HepG2 (cell line): ENCODE measurements around the gene BCAS4. TPM values are rescaled to one million over a fixed set of nuclear protein-coding genes. Genes with fewer than 3 reads are reported as not detected.

ENCODE experiments used
- ATAC-seq: fragments of 200-7000 bp; cut with Tn5 transposase; 3 replicates; pipeline ENCODE4 v1.9.1; 2020; ENCODE audit warnings: mild to moderate bottlenecking, moderate library complexity
- BruUV-seq: library from RNA; stranded (reverse); fragments of 400-500 nt; replicated peaks from 2 replicates; lab custom pipeline; 2021; lab: Mats Ljungman, UMichigan
- CTCF ChIA-PET: fragments of 300-600 bp; formaldehyde crosslinking; extraction: SDS; loops from one replicate; lab custom pipeline; 2021; ENCODE audit warnings: low total read pairs, inconsistent platforms, low intra/inter-chr PET ratio; lab: Yijun Ruan, JAX
- POLR2A ChIA-PET: fragments of 350-600 bp; sonication (Branson Sonifier 250); formaldehyde crosslinking; loops from one replicate; lab custom pipeline; 2020; ENCODE audit warnings: antibody characterized with exemption, inconsistent platforms; lab: Yijun Ruan, JAX
- DNase-seq: peaks from one replicate; pipeline ENCODE4 v3.0.0-alpha.2; 2015; ENCODE audit warnings: low spot score
- FAIRE-seq: peaks from 3 replicates; lab custom pipeline; 2011; peaks lifted over from hg19 to GRCh38; lab: Jason Lieb, UNC
- H2AFZ ChIP-seq: one replicate; pipeline ENCODE4 v1.6.1; 2011; ENCODE audit warnings: low read length, inconsistent platforms
- H3K27ac ChIP-seq: fragments of 300-600 bp; 3 replicates; pipeline ENCODE4 v1.8.0; 2011; ENCODE audit warnings: mixed run types, mild to moderate bottlenecking, mixed read lengths, low read length, inconsistent platforms; ENCODE audit not compliant: insufficient read depth; ENCODE audit errors: extremely low read length
- H3K27me3 ChIP-seq, 2 experiments: fragments of 200-600 bp in 1 of 2; 2 replicates in 1 of 2; 3 replicates in 1 of 2; pipeline versions ENCODE4 v1.6.0 to v1.8.0; 2011; ENCODE audit warnings: low read length in 2 of 2, mild to moderate bottlenecking in 2 of 2, moderate library complexity in 2 of 2, inconsistent platforms in 1 of 2; ENCODE audit not compliant: insufficient read depth in 2 of 2, control insufficient read depth in 1 of 2
- H3K36me3 ChIP-seq, 2 experiments: fragments of 200-600 bp in 1 of 2; replicated peaks in 1 of 2; 2 replicates in 1 of 2; 3 replicates in 1 of 2; pipeline versions ENCODE4 v1.5.1 to v1.8.0; 2011; ENCODE audit warnings: low read length in 2 of 2, inconsistent platforms in 1 of 2; ENCODE audit not compliant: insufficient read depth in 2 of 2, control insufficient read depth in 1 of 2
- H3K4me1 ChIP-seq: 2 replicates; pipeline ENCODE4 v1.5.1; 2012; ENCODE audit warnings: low read length, inconsistent platforms; ENCODE audit not compliant: insufficient read depth
- H3K4me2 ChIP-seq: 2 replicates; pipeline ENCODE4 v1.6.0; 2011; ENCODE audit warnings: low read depth, low read length, inconsistent platforms
- H3K4me3 ChIP-seq, 3 experiments: fragments of 200-600 bp in 1 of 3; sonication (generic), shearing (Covaris generic) in 1 of 3; replicated peaks in 1 of 3; 2 replicates each; pipeline ENCODE4 v1.5.1; 2011 to 2016; ENCODE audit warnings: low read length in 3 of 3, inconsistent platforms in 2 of 3, low read depth in 2 of 3, mild to moderate bottlenecking in 2 of 3, control low read depth in 1 of 3, mixed read lengths in 1 of 3; ENCODE audit not compliant: insufficient read depth in 1 of 3
- H3K79me2 ChIP-seq: one replicate; pipeline ENCODE4 v1.6.1; 2011; ENCODE audit warnings: low read length, inconsistent platforms; ENCODE audit not compliant: insufficient read depth
- H3K9ac ChIP-seq: 2 replicates; pipeline ENCODE4 v1.6.0; 2011; ENCODE audit warnings: mild to moderate bottlenecking, low read depth, low read length, inconsistent platforms; ENCODE audit not compliant: insufficient read depth
- H3K9me3 ChIP-seq: 2 replicates; pipeline ENCODE4 v1.5.1; 2012; ENCODE audit warnings: mild to moderate bottlenecking, low read length
- H4K20me1 ChIP-seq: 2 replicates; pipeline ENCODE4 v1.6.0; 2011; ENCODE audit warnings: inconsistent platforms, mild to moderate bottlenecking, low read length, moderate library complexity; ENCODE audit not compliant: insufficient read depth
- ELF3 ChIP-seq: IDR thresholded peaks from 2 replicates; pipeline ENCODE4 v1.6.1; 2016; ENCODE audit warnings: missing genetic modification reagents, missing compliant biosample characterization
- GMEB2 ChIP-seq: IDR thresholded peaks from 2 replicates; pipeline ENCODE4 v1.6.1; 2016; ENCODE audit warnings: missing biosample characterization, missing genetic modification reagents, low read depth
- MBD4 ChIP-seq: IDR thresholded peaks from 2 replicates; pipeline ENCODE4 v1.6.1; 2012; ENCODE audit warnings: low read length, inconsistent platforms, borderline replicate concordance
- MED13 ChIP-seq: sonication (generic); formaldehyde crosslinking; IDR thresholded peaks from 2 replicates; pipeline ENCODE4 v1.5.0; 2020; ENCODE audit warnings: missing genetic modification reagents
- SNRNP70 ChIP-seq: fragments of 200-400 bp; formaldehyde crosslinking; IDR thresholded peaks from 2 replicates; pipeline ENCODE4 v1.6.1; 2017; ENCODE audit warnings: mild to moderate bottlenecking, low read depth, low read length, moderate library complexity
- ZNF225 ChIP-seq: sonication (generic); formaldehyde crosslinking; IDR thresholded peaks from 2 replicates; pipeline ENCODE4 v1.4.0; 2020; ENCODE audit warnings: mild to moderate bottlenecking, missing genetic modification reagents
- ZNF260 ChIP-seq: sonication (generic); formaldehyde crosslinking; IDR thresholded peaks from 2 replicates; pipeline ENCODE4 v1.4.0; 2020; ENCODE audit warnings: missing genetic modification reagents, low read depth, mild to moderate bottlenecking, borderline replicate concordance
- ZNF792 ChIP-seq: IDR thresholded peaks from 2 replicates; pipeline ENCODE4 v1.6.1; 2016
- WGBS: methylation state at CpG from one replicate; pipeline ENCODE4 v1.1.6; 2017; ENCODE audit warnings: low lambda C conversion rate; 5-methylcytosine and 5-hydroxymethylcytosine counted together
- in situ Hi-C: cut with HindIII; loops from 2 replicates; pipeline ENCODE4 v1.10.0; 2017; ENCODE audit warnings: low pct_unique_long_range_greater_than_20kb; ENCODE audit not compliant: extremely low pct_ligation_motif_present
- intact Hi-C: fragments of 100-400 bp; cut with micrococcal nuclease; formaldehyde crosslinking; loops from one replicate; pipeline ENCODE4 v1.10.0; 2022; ENCODE audit not compliant: unreplicated experiment
- polyA plus RNA-seq, 8 experiments: library from polyadenylated mRNA; depleted of rRNA in 3 of 8; stranded (reverse) in 7 of 8; unstranded in 1 of 8; fragments of >200 nt; fragmentation: Illumina TruSeq in 4 of 8; extraction: Trizol in 4 of 8; gene quantifications; 2 replicates each; pipeline versions ENCODE4 v1.2.1 to v1.2.3, GENCODE V29; 2011 to 2016; ENCODE audit warnings: low read depth in 4 of 8, missing spikeins in 1 of 8, mixed read lengths in 1 of 8; ENCODE audit not compliant: insufficient read depth in 1 of 8
- total RNA-seq, 5 experiments: library from RNA; depleted of rRNA; stranded (reverse); fragments of >200 nt; fragmentation: Illumina TruSeq; extraction: Trizol; gene quantifications; 2 replicates each; pipeline ENCODE4 v1.2.3, GENCODE V29; 2016; ENCODE audit warnings: low read depth in 1 of 5
- TF ChIP-seq, protein P1 (sequence below): fragments of 450-650 bp; IDR thresholded peaks from 2 replicates; pipeline ENCODE4 v1.6.1; 2016
- TF ChIP-seq, protein P2 (sequence below): sonication (generic); formaldehyde crosslinking; IDR thresholded peaks from 2 replicates; pipeline ENCODE4 v1.5.1; 2020; ENCODE audit warnings: missing genetic modification reagents, mild to moderate bottlenecking, borderline replicate concordance
- TF ChIP-seq, protein P3 (sequence below): sonication (generic); formaldehyde crosslinking; IDR thresholded peaks from 2 replicates; pipeline ENCODE4 v1.8.0; 2022; ENCODE audit warnings: mild to moderate bottlenecking, missing genetic modification reagents

Gene BCAS4
- total and polyA plus RNA-seq, 2 of the 13 experiments (the other 11 are each of a cell fraction or from before 2014, with no cell fraction given) = 7.2 to 8.0 TPM

- TF ChIP-seq SNRNP70 (no peak), MBD4 (no peak)
Measured at GRCh38 chr20:50838322-50838625, 43.4 kb downstream of the BCAS4 start (continued).

DNA sequence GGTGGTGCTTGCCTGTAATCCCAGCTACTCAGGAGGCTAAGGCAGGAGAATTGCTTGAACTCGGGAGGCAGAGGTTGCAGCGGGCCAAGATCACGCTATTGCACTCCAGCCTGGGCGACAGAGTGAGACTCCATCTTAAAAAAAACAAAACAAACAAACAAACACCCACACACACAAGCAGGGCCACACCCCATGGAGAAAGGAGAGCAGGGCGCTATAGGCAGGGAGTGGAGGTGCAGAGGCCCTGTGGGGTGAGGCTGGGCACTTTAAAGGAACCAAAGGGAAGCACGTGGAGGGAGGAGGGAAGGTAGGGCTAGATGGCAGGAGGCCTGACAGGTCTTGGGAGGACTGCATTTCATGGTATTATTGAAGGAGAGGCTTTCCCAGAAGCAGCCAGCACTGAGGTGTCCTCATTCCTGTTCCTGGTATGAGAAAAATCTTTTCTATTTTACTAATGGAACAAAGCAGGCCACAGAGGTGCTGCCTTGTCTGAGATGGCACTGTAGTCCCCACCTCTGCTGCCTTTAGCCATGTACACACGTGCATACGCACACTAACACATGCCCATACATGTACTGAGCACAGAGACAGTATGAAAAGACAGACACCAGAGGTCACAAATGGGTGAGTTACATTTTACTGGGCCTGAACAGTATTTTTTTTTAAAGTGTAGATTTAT, 44.0 kb downstream of the BCAS4 start:
- H3K27me3 ChIP-seq = no peaks in the 10 kb centered on the region
- ChIA-PET CTCF (no interaction called here), POLR2A (no interaction called here)
- no peaks in the 10 kb centered on the region for H3K9me3 ChIP-seq
- DNase-seq = no peak
- no peak overlapping the region for H2AFZ ChIP-seq
- H3K9ac ChIP-seq = no peak overlapping the region
- H3K79me2 ChIP-seq = no peaks in the 10 kb centered on the region
- no peak for FAIRE-seq
- 90% methylated on average over 8 of the region's 8 CpGs for WGBS
- H3K4me3 ChIP-seq = no peak overlapping the region
- H3K36me3 ChIP-seq = no peaks in the 10 kb centered on the region
- in situ Hi-C loops = no loop called here
- ATAC-seq = no peak
- no TSS peak for BruUV-seq
- TF ChIP-seq, protein P1, sequence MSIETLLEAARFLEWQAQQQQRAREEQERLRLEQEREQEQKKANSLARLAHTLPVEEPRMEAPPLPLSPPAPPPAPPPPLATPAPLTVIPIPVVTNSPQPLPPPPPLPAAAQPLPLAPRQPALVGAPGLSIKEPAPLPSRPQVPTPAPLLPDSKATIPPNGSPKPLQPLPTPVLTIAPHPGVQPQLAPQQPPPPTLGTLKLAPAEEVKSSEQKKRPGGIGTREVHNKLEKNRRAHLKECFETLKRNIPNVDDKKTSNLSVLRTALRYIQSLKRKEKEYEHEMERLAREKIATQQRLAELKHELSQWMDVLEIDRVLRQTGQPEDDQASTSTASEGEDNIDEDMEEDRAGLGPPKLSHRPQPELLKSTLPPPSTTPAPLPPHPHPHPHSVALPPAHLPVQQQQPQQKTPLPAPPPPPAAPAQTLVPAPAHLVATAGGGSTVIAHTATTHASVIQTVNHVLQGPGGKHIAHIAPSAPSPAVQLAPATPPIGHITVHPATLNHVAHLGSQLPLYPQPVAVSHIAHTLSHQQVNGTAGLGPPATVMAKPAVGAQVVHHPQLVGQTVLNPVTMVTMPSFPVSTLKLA = 0 out of 2 replicates have a peak, but pooled peaks have one; percentile 8
- TF ChIP-seq ZNF260 (no peak), MED13 (CRISPR knock-in tag) (peak; percentile 34; the same call in 1 of the 2 replicates)
- H4K20me1 ChIP-seq = no peaks in the 10 kb centered on the region
- H3K27ac ChIP-seq = no peak overlapping the region
- H3K4me1 ChIP-seq = no peaks in the 10 kb centered on the region
- intact Hi-C loops = no loop called here
- no peak overlapping the region for H3K4me2 ChIP-seq

GRCh38 chr20:50842821-50843220, 48.0 kb downstream of the BCAS4 start:
- H3K27me3 ChIP-seq = no peaks in the 10 kb centered on the region
- no peak for ATAC-seq
- H3K36me3 ChIP-seq = no peaks in the 10 kb centered on the region
- H3K4me3 ChIP-seq = no peak overlapping the region
- no TSS peak for BruUV-seq
- H3K4me2 ChIP-seq = no peak overlapping the region
- CTCF ChIA-PET = no interaction called here
- 91% methylated on average over 5 of the region's 5 CpGs for WGBS
- no peak for FAIRE-seq
- H3K9me3 ChIP-seq = no peaks in the 10 kb centered on the region
- DNase-seq = no peak
- intact Hi-C loops = no loop called here
- no peak overlapping the region for H2AFZ ChIP-seq
- H3K27ac ChIP-seq = no peak overlapping the region
- H3K79me2 ChIP-seq = no peaks in the 10 kb centered on the region
- H3K9ac ChIP-seq = no peak overlapping the region
- in situ Hi-C loops = no loop called here
- no peaks in the 10 kb centered on the region for H4K20me1 ChIP-seq
- POLR2A ChIA-PET = no interaction called here
- H3K4me1 ChIP-seq = peaks cover 3% of the 10 kb centered on the region
- TF ChIP-seq GMEB2 (CRISPR knock-in tag) (no peak), ZNF225 (CRISPR knock-in tag) (no peak), ELF3 (CRISPR knock-in tag) (no peak), ZNF792 (CRISPR knock-in tag) (no peak)
- TF ChIP-seq, protein P2, sequence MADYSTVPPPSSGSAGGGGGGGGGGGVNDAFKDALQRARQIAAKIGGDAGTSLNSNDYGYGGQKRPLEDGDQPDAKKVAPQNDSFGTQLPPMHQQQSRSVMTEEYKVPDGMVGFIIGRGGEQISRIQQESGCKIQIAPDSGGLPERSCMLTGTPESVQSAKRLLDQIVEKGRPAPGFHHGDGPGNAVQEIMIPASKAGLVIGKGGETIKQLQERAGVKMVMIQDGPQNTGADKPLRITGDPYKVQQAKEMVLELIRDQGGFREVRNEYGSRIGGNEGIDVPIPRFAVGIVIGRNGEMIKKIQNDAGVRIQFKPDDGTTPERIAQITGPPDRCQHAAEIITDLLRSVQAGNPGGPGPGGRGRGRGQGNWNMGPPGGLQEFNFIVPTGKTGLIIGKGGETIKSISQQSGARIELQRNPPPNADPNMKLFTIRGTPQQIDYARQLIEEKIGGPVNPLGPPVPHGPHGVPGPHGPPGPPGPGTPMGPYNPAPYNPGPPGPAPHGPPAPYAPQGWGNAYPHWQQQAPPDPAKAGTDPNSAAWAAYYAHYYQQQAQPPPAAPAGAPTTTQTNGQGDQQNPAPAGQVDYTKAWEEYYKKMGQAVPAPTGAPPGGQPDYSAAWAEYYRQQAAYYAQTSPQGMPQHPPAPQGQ = no peak
- TF ChIP-seq, protein P3, sequence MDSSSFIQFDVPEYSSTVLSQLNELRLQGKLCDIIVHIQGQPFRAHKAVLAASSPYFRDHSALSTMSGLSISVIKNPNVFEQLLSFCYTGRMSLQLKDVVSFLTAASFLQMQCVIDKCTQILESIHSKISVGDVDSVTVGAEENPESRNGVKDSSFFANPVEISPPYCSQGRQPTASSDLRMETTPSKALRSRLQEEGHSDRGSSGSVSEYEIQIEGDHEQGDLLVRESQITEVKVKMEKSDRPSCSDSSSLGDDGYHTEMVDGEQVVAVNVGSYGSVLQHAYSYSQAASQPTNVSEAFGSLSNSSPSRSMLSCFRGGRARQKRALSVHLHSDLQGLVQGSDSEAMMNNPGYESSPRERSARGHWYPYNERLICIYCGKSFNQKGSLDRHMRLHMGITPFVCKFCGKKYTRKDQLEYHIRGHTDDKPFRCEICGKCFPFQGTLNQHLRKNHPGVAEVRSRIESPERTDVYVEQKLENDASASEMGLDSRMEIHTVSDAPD (CRISPR knock-in tag) = no peak
